Osteocyte (in vitro differentiated cells): ENCODE measurements around the gene CTCF. TPM values are rescaled to one million over a fixed set of nuclear protein-coding genes. Genes with fewer than 3 reads are reported as not detected.

Experiments
- DNase-seq: peaks from one replicate; pipeline ENCODE4 v3.0.0; 2021; ENCODE audit warnings: mixed read lengths; ENCODE audit not compliant: unreplicated experiment; ENCODE audit errors: extremely low spot score
- H3K27ac Mint-ChIP-seq: one replicate; pipeline ENCODE4 v1.8.0; 2021; ENCODE audit warnings: mild to moderate bottlenecking, mixed read lengths; ENCODE audit not compliant: unreplicated experiment
- H3K27me3 Mint-ChIP-seq: one replicate; pipeline ENCODE4 v1.8.0; 2021; ENCODE audit warnings: mixed read lengths; ENCODE audit not compliant: unreplicated experiment
- H3K36me3 Mint-ChIP-seq: one replicate; pipeline ENCODE4 v1.8.0; 2021; ENCODE audit warnings: mixed read lengths; ENCODE audit not compliant: unreplicated experiment
- H3K4me1 Mint-ChIP-seq: one replicate; pipeline ENCODE4 v1.8.0; 2021; ENCODE audit warnings: mixed read lengths; ENCODE audit not compliant: unreplicated experiment
- H3K4me3 Mint-ChIP-seq: one replicate; pipeline ENCODE4 v1.8.0; 2021; ENCODE audit warnings: mild to moderate bottlenecking, moderate library complexity, mixed read lengths; ENCODE audit not compliant: unreplicated experiment
- H3K9me3 Mint-ChIP-seq: one replicate; pipeline ENCODE4 v1.8.0; 2021; ENCODE audit warnings: mixed read lengths; ENCODE audit not compliant: unreplicated experiment
- CTCF ChIP-seq: fragments of 200-600 bp; sonication (generic); IDR thresholded peaks from 2 replicates; pipeline ENCODE4 v1.5.0; 2021; ENCODE audit warnings: antibody characterized with exemption, mild to moderate bottlenecking, moderate library complexity
- total RNA-seq: library from RNA; stranded (reverse); gene quantifications from 2 replicates; pipeline ENCODE4 v1.2.1, GENCODE V29; 2021

CTCF gene
- total RNA-seq, 1 donor from 2014 or later = 43.2 TPM

- H3K4me3 Mint-ChIP-seq = no peak overlapping the region
These were observed 32.1 kb downstream of the CTCF start for GRCh38 chr16:67594256-67594915.

GRCh38 chr16:67594956-67595355 lies 32.6 kb downstream of the CTCF start:
- no peak for DNase-seq

More at GRCh38 chr16:67594256-67594915, 32.1 kb downstream of the CTCF start:
- TF ChIP-seq CTCF = no peak
- Mint-ChIP-seq H3K36me3 (peaks cover 6% of the 10 kb centered on the region), H3K27ac (peak overlapping the region; percentile 59), H3K4me1 (peaks cover 34% of the 10 kb centered on the region), H3K9me3 (no peaks in the 10 kb centered on the region), H3K27me3 (no peaks in the 10 kb centered on the region)
- no peak for DNase-seq

DNA sequence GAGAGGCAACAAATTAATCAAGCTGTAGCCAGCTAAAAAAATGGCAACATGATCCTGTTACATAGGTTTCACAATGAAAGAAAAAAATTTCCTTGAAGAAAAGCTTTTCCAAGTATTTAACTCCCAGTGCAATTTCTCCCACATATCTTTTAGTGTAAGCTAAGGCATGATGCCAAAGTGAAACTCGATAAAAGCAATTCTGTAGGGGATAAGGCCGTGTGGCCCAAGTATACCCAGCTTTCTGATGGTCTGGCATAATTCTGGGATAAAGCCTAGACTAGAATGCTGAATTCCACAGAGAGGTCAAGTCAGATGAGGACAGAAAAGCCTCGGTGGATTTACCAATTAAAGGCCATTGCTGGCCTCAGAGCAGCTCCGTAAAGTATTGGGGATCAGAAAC lies 36.2 kb downstream of the CTCF start:
- Mint-ChIP-seq H3K4me1 (peaks cover 47% of the 10 kb centered on the region), H3K27me3 (no peaks in the 10 kb centered on the region), H3K4me3 (no peak overlapping the region), H3K9me3 (no peaks in the 10 kb centered on the region), H3K27ac (peak overlapping the region; percentile 40), H3K36me3 (no peaks in the 10 kb centered on the region)
- no peak for DNase-seq
- no peak for TF ChIP-seq CTCF

More at GRCh38 chr16:67594956-67595355, 32.6 kb downstream of the CTCF start:
- TF ChIP-seq CTCF = no peak
- Mint-ChIP-seq H3K9me3 (no peaks in the 10 kb centered on the region), H3K27me3 (no peaks in the 10 kb centered on the region), H3K27ac (peak overlapping the region; percentile 59), H3K36me3 (peaks cover 2% of the 10 kb centered on the region), H3K4me3 (no peak overlapping the region), H3K4me1 (peaks cover 37% of the 10 kb centered on the region)

GRCh38 chr16:67605641-67606040 lies 43.3 kb downstream of the CTCF start:
- TF ChIP-seq CTCF = no peak
- DNase-seq = no peak
- Mint-ChIP-seq H3K27me3 (no peaks in the 10 kb centered on the region), H3K27ac (peak overlapping the region; percentile 20), H3K36me3 (peaks cover under 1% of the 10 kb centered on the region), H3K4me3 (no peak overlapping the region), H3K9me3 (no peaks in the 10 kb centered on the region), H3K4me1 (peaks cover 17% of the 10 kb centered on the region)

- Mint-ChIP-seq H3K4me1 (peaks cover 7% of the 10 kb centered on the region), H3K27ac (no peak overlapping the region), H3K27me3 (no peaks in the 10 kb centered on the region), H3K36me3 (peaks cover 11% of the 10 kb centered on the region), H3K4me3 (no peak overlapping the region), H3K9me3 (no peaks in the 10 kb centered on the region)
- no peak for TF ChIP-seq CTCF
- no peak for DNase-seq
These were observed 44.3 kb downstream of the CTCF start for GRCh38 chr16:67606632-67607031.
